Right lobe of liver (tissue), 6 donors: ENCODE measurements around the gene JPT2. TPM values are rescaled to one million over a fixed set of nuclear protein-coding genes. Genes with fewer than 3 reads are reported as not detected.

Source experiments
- ATAC-seq, 4 donors: fragments of 200-7000 bp; cut with Tn5 transposase; one replicate each; pipeline ENCODE4 v1.9.1; 2020; ENCODE audit warnings: mild to moderate bottlenecking in 4 of 4, moderate library complexity in 4 of 4
- DNase-seq, 3 donors: peaks; one replicate each; pipeline ENCODE4 v3.0.0-alpha.2; 2020
- H3K27ac ChIP-seq, 3 donors: fragments of 200-600 bp; one replicate each; pipeline ENCODE4 v1.8.0; 2022
- H3K27me3 ChIP-seq, 2 donors: fragments of 200-600 bp; one replicate each; pipeline ENCODE4 v1.8.0; 2022
- H3K36me3 ChIP-seq, 4 donors: fragments of 200-600 bp; sonication (generic) in 1 of 4; one replicate each; pipeline versions ENCODE4 v1.5.1 to v1.8.0; 2017 to 2022; ENCODE audit warnings: control low read depth in 1 of 4
- H3K4me1 ChIP-seq, 4 donors: fragments of 200-600 bp; sonication (generic) in 1 of 4; one replicate each; pipeline versions ENCODE4 v1.5.1 to v1.8.0; 2017 to 2022; ENCODE audit warnings: control low read depth in 1 of 4
- H3K4me3 ChIP-seq, 3 donors: fragments of 200-600 bp; one replicate each; pipeline ENCODE4 v1.8.0; 2022
- H3K9me3 ChIP-seq, 4 donors: fragments of 200-600 bp; sonication (generic) in 1 of 4; one replicate each; pipeline versions ENCODE4 v1.5.1 to v1.8.0; 2017 to 2022; ENCODE audit warnings: control low read depth in 1 of 4
- CTCF ChIP-seq, 4 donors: fragments of 200-600 bp in 3 of 4; fragments of 450-650 bp in 1 of 4; IDR thresholded peaks; one replicate each; pipeline versions ENCODE4 v1.5.1 to v1.8.0; 2016 to 2022; ENCODE audit warnings: antibody characterized with exemption in 4 of 4, mild to moderate bottlenecking in 2 of 4
- POLR2A ChIP-seq: fragments of 450-650 bp; IDR thresholded peaks from one replicate; pipeline ENCODE4 v1.6.1; 2017; ENCODE audit warnings: antibody characterized with exemption, mild to moderate bottlenecking
- WGBS: methylation state at CpG from one replicate; pipeline ENCODE4 v1.1.6; 2018; ENCODE audit warnings: low coverage, low lambda C conversion rate; ENCODE audit not compliant: insufficient coverage; ENCODE audit errors: missing lambda C conversion rate; 5-methylcytosine and 5-hydroxymethylcytosine counted together
- intact Hi-C, 2 donors: fragments of 100-400 bp; cut with DNase I; formaldehyde crosslinking; loops; one replicate each; pipeline versions ENCODE4 v1.11.2 to v1.14.1; 2022
- total RNA-seq, 6 experiments: library from RNA; depleted of rRNA in 2 of 6; stranded (reverse); fragments of >200 nt in 2 of 6; fragmentation: NEBNext Ultra II Directional in 3 of 6; extraction: Animal tissue kit (Norgen Biotek cat#: 25700) in 3 of 6; gene quantifications; one replicate each; pipeline versions ENCODE4 v1.1.0 to v1.2.4, GENCODE V29; 2016 to 2023
- donor health status: DM: no; HTN: yes; CAD: no.
- donor health status: DM: no; HTN: no; CAD: no.
- donor health status: DM: no; HTN: no; CAD: no.
- donor health status: DM: no; HTN: yes; CAD: no.
- donor health status: DM: no; HTN: yes; CAD: no.

Gene JPT2
- total RNA-seq, 6 experiments from 2014 or later = 31.0 to 47.7 (median 38.7) TPM

- no peak for ATAC-seq
- no peak for DNase-seq
- H3K27me3 ChIP-seq = no peaks in the 10 kb centered on the region
- WGBS = 80% methylated on average over 1 of the region's 19 CpGs
- no peak overlapping the region for H3K27ac ChIP-seq
- H3K4me1 ChIP-seq = no peaks in the 10 kb centered on the region
- no peaks in the 10 kb centered on the region for H3K9me3 ChIP-seq
- peaks cover 0 to 13% (median 3%) of the 10 kb centered on the region in 4 donors for H3K36me3 ChIP-seq
- no peak overlapping the region for H3K4me3 ChIP-seq
- TF ChIP-seq CTCF (IDR thresholded peaks at IDR 0.05) (no peak), POLR2A (no peak)
- intact Hi-C loops = no loop called here
These were observed 63.6 kb downstream of the JPT2 start for GRCh38 chr16:1741553-1742165.

DNA sequence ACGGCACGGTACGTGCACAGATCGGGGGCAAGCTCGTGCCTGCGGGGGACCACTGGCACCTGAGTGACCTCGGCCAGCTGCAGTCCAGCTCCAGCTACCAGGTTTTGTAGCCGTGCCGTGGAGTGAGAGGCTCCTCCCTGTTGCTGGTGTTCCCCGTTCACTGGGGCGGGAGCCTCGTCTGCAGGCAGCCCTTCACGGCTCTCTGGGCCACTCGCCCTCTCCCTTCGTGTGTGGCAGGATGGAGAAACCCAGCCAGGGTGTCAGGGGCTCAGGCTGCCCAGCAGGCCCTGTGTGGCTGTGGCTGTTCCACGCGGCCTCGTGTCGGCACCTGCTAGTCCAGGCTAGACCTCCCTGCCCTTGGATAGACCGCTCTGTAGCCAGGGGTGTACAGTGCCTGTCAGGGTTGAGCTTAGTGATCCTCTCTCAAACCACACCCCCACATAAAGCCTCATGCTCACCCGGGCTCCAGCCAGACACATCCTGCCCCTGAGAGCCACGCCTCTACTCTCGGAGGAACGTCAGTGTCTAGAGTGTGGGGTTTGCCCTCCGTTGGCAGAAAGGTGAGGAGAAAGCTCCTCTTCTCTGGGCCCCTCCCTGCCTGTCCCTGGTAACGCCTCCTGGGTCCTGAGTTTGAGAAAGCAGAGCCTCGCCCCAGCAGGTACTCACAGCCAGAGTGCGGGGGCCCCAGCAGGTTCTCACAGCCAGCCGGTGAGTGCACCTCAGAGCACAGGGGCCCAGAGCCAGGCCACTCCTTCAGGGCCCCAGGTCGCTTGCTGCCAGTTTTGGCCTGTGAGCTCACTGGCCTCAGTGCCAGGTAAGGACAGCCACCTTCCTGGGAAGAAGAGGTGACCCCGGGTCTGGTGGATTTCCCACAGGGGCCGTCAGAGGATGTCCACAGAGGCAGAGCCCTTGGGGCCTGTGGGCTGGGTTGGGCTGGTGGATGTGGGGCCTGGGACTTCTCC is 65.6 kb downstream of the JPT2 start:
- Histone ChIP-seq H3K27me3 (no peaks in the 10 kb centered on the region), H3K9me3 (no peaks in the 10 kb centered on the region), H3K4me3 (no peak overlapping the region), H3K27ac (no peak overlapping the region), H3K4me1 (no peaks in the 10 kb centered on the region), H3K36me3 (peaks cover 0 to 27% (median 8%) of the 10 kb centered on the region in 4 donors)
- intact Hi-C loops = no loop called here
- no CpG with 5 or more reads among the region's 32 CpGs for WGBS
- TF ChIP-seq POLR2A (no peak), CTCF (IDR thresholded peaks at IDR 0.05) (no peak)
- no peak for ATAC-seq
- DNase-seq = no peak

- 93% methylated on average over 4 of the region's 24 CpGs for WGBS
- intact Hi-C loops = no loop called here
- TF ChIP-seq CTCF (IDR thresholded peaks at IDR 0.05) (no peak), POLR2A (no peak)
These were observed 66.3 kb downstream of the JPT2 start for GRCh38 chr16:1744338-1744840.

GRCh38 chr16:1745181-1745899 is 67.3 kb downstream of the JPT2 start:
- no peak overlapping the region for H3K4me3 ChIP-seq
- intact Hi-C loops = no loop called here
- TF ChIP-seq POLR2A = no peak
- no peak for TF ChIP-seq CTCF (IDR thresholded peaks at IDR 0.05)
- H3K27ac ChIP-seq = no peak overlapping the region
- H3K4me1 ChIP-seq = no peaks in the 10 kb centered on the region
- no peak for DNase-seq
- no peak for ATAC-seq
- peaks cover 0 to 42% (median 14%) of the 10 kb centered on the region in 4 donors for H3K36me3 ChIP-seq
- no peaks in the 10 kb centered on the region for H3K27me3 ChIP-seq
- no peaks in the 10 kb centered on the region for H3K9me3 ChIP-seq
- 94% methylated on average over 10 of the region's 25 CpGs for WGBS

More at GRCh38 chr16:1744338-1744840, 66.3 kb downstream of the JPT2 start:
- no peaks in the 10 kb centered on the region for H3K4me1 ChIP-seq
- ATAC-seq = no peak
- H3K27me3 ChIP-seq = no peaks in the 10 kb centered on the region
- no peak overlapping the region for H3K4me3 ChIP-seq
- H3K27ac ChIP-seq = no peak overlapping the region
- no peak for DNase-seq
- H3K36me3 ChIP-seq = peaks cover 0 to 34% (median 11%) of the 10 kb centered on the region in 4 donors
- no peaks in the 10 kb centered on the region for H3K9me3 ChIP-seq
